Muscle of arm (tissue), 12 donors: ENCODE measurements around the gene HBZ. TPM values are rescaled to one million over a fixed set of nuclear protein-coding genes. Genes with fewer than 3 reads are reported as not detected.
"Not testable (repeated sequence)": the region's sequence is repeated elsewhere in the genome, so short reads cannot be mapped to it uniquely, and the experiment has no call there.

Source experiments
- DNase-seq: peaks from one replicate; pipeline ENCODE4 v3.0.0-alpha.2; 2013
- polyA plus RNA-seq, 12 donors: library from polyadenylated mRNA; unstranded; fragments of 120-200 nt; gene quantifications; one replicate each; pipeline ENCODE4 v1.2.1, GENCODE V29; 2013; ENCODE audit not compliant: insufficient read length in 12 of 12

Gene HBZ
- polyA plus RNA-seq, 12 donors, result 0.39 to 18.1 (median 2.9) TPM; not detected in 2

GRCh38 chr16:163696-164095 is 11.3 kb downstream of the HBZ start:
- DNase-seq, result not testable (repeated sequence)

GRCh38 chr16:164134-164823 is 11.8 kb downstream of the HBZ start:
- DNase-seq, result not testable (repeated sequence)

- no peak for DNase-seq
Observed at GRCh38 chr16:164827-165538, 12.5 kb downstream of the HBZ start.

GRCh38 chr16:165539-166374 is 13.3 kb downstream of the HBZ start, which contains the start of gene HBM:
Gene HBM, plus strand, starts transcription at chr16:165978. Its CDS starts 20 bp downstream, at chr16:165998.
- no peak for DNase-seq

- DNase-seq, result no peak
Observed at GRCh38 chr16:166375-167121, 14.1 kb downstream of the HBZ start.

GRCh38 chr16:167122-167690 is 14.8 kb downstream of the HBZ start:
- no peak for DNase-seq

- DNase-seq, result no peak
Observed at GRCh38 chr16:168424-168823, 16.0 kb downstream of the HBZ start.

- no peak for DNase-seq
Observed at GRCh38 chr16:169014-169413, 16.6 kb downstream of the HBZ start.

- not testable (repeated sequence) for DNase-seq
Observed at GRCh38 chr16:170088-170507, 17.7 kb downstream of the HBZ start.

GRCh38 chr16:170788-171187 is 18.3 kb downstream of the HBZ start:
- no peak for DNase-seq

GRCh38 chr16:172374-172941 is 20.0 kb downstream of the HBZ start, which contains the start of gene HBA2:
Gene HBA2, plus strand, starts transcription at chr16:172876. Its CDS starts 37 bp downstream, at chr16:172913.
- not testable (repeated sequence) for DNase-seq

GRCh38 chr16:173211-173854 is 20.9 kb downstream of the HBZ start:
- DNase-seq, result not testable (repeated sequence)

GRCh38 chr16:173928-174769 is 21.7 kb downstream of the HBZ start:
- DNase-seq, result not testable (repeated sequence)

GRCh38 chr16:175011-175949 is 22.8 kb downstream of the HBZ start:
- no peak for DNase-seq

GRCh38 chr16:176006-176405 is 23.6 kb downstream of the HBZ start:
- DNase-seq, result not testable (repeated sequence)

- not testable (repeated sequence) for DNase-seq
Observed at GRCh38 chr16:176477-177382, 24.3 kb downstream of the HBZ start, which contains the start of gene HBA1. Gene HBA1, plus strand, starts transcription at chr16:176680. Its CDS starts 37 bp downstream, at chr16:176717.

GRCh38 chr16:177394-177822 is 25.0 kb downstream of the HBZ start:
- no peak for DNase-seq
